ENCODE data around the gene SPRR2G. TPM values are rescaled to one million over a fixed set of nuclear protein-coding genes. Genes with fewer than 3 reads are reported as not detected.
"Not testable (repeated sequence)": the region's sequence is repeated elsewhere in the genome, so short reads cannot be mapped to it uniquely, and the experiment has no call there.

The SPRR2G gene
- total RNA-seq, 1 experiment from 2014 or later = not detected

DNA sequence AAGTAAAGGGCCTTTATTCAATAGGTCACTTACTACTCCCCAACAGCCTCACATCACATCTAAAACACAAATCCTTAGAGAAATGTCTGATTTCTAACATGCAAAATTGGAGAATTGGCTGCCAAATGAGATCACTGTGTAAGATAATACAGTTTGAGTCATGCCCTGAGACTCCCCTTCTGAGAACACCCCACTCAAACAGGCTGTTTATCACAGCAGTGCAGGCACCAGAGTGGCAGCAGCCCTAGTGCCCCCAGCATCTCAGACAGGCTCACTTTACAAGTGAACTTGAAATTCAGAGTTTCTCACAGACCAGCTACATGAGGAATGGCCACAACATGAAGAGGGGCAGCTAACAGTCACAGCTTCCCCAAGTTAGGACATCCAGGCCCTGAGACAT lies 35.4 kb downstream of the SPRR2G start:
- not testable (repeated sequence) for DNase-seq (ENCODE audit: low spot score)

GRCh38 chr1:153113416-153113815 lies 37.3 kb downstream of the SPRR2G start, which contains the start of gene SPRR2F:
Gene SPRR2F (minus strand): TSS chr1:153113516. CDS start chr1:153112733, 783 bp downstream.
- no peak for DNase-seq (ENCODE audit: low spot score)

GRCh38 chr1:153112454-153112853 lies 38.2 kb downstream of the SPRR2G start:
- DNase-seq (ENCODE audit: low spot score) = not testable (repeated sequence)

- no peak for DNase-seq (ENCODE audit: low spot score)
Observed at GRCh38 chr1:153100245-153100644, 50.4 kb downstream of the SPRR2G start.

Small RNA genes within 50 kb of the gene (small RNA-seq; reads per million reads assigned to genes)
- gene SPRR2C = not detected

Other genes with a start within 250 kb of the SPRR2G start
- 2.0 and 2.2 TPM in 2 replicates for gene IVL, start 242.3 kb downstream of the SPRR2G start, total RNA-seq (2014; rRNA removed; shearing (Covaris generic))
- not detected in 2 replicates for gene SPRR5, start 203.7 kb downstream of the SPRR2G start, total RNA-seq (2014; rRNA removed; shearing (Covaris generic))
- not detected in 2 replicates for gene SPRR4, start 180.2 kb downstream of the SPRR2G start, total RNA-seq (2014; rRNA removed; shearing (Covaris generic))
- gene SPRR1A, start 166.8 kb downstream of the SPRR2G start, total RNA-seq (2014; rRNA removed; shearing (Covaris generic)) = not detected in 2 replicates
- gene SPRR3, start 149.1 kb downstream of the SPRR2G start, total RNA-seq (2014; rRNA removed; shearing (Covaris generic)) = 0.10 and 0.20 TPM in 2 replicates
- 0.57 and 1.9 TPM in 2 replicates for gene SPRR1B, start 119.7 kb downstream of the SPRR2G start, total RNA-seq (2014; rRNA removed; shearing (Covaris generic))
- not detected in 2 replicates for gene SPRR2D, start 109.8 kb downstream of the SPRR2G start, total RNA-seq (2014; rRNA removed; shearing (Covaris generic))
- not detected in 2 replicates for gene SPRR2A, start 93.4 kb downstream of the SPRR2G start, total RNA-seq (2014; rRNA removed; shearing (Covaris generic))
- gene SPRR2B, start 79.3 kb downstream of the SPRR2G start, total RNA-seq (2014; rRNA removed; shearing (Covaris generic)) = not detected in 2 replicates
- not detected in 2 replicates for gene SPRR2E, start 56.4 kb downstream of the SPRR2G start, total RNA-seq (2014; rRNA removed; shearing (Covaris generic))
- not detected in 2 replicates for gene SPRR2F, start 37.4 kb downstream of the SPRR2G start, total RNA-seq (2014; rRNA removed; shearing (Covaris generic))
- gene LELP1, start 52.5 kb upstream of the SPRR2G start, total RNA-seq (2014; rRNA removed; shearing (Covaris generic)) = not detected in 2 replicates
- not detected in 2 replicates for gene PRR9, start 66.7 kb upstream of the SPRR2G start, total RNA-seq (2014; rRNA removed; shearing (Covaris generic))
- gene LORICRIN, start 108.8 kb upstream of the SPRR2G start, total RNA-seq (2014; rRNA removed; shearing (Covaris generic)) = not detected in 2 replicates
- not detected in 2 replicates for gene PGLYRP3, start 162.1 kb upstream of the SPRR2G start, total RNA-seq (2014; rRNA removed; shearing (Covaris generic))
- gene PGLYRP4, start 198.0 kb upstream of the SPRR2G start, total RNA-seq (2014; rRNA removed; shearing (Covaris generic)) = not detected in 2 replicates
- gene S100A9, start 207.0 kb upstream of the SPRR2G start, total RNA-seq (2014; rRNA removed; shearing (Covaris generic)) = 1.8 TPM in 1 of 2 replicates, not detected in the other
- gene S100A12, start 224.7 kb upstream of the SPRR2G start, total RNA-seq (2014; rRNA removed; shearing (Covaris generic)) = not detected in 2 replicates
- not detected in 2 replicates for gene S100A8, start 240.2 kb upstream of the SPRR2G start, total RNA-seq (2014; rRNA removed; shearing (Covaris generic))

All from HT-29 (cell line).